Measurements from ENCODE around the gene NFKBIA.
A peak's percentile ranks its signal among the peaks of the same experiment; 100 is the strongest.

NFKBIA gene

GRCh38 chr14:35420036-35420811 lies 15.7 kb upstream of the NFKBIA start:
- Mint-ChIP-seq H3K27ac (no peak overlapping the region), H3K9me3 (peaks cover 9% of the 10 kb centered on the region), H3K27me3 (no peaks in the 10 kb centered on the region), H3K4me1 (ENCODE audit: low read depth) (peaks cover 5% of the 10 kb centered on the region), H3K36me3 (ENCODE audit: low read depth) (no peaks in the 10 kb centered on the region), H3K4me3 (no peak overlapping the region)
- intact Hi-C loops (cut with micrococcal nuclease) = loop anchor here (5.0 kb wide), 2 partner anchors 267 to 1088 kb away; no protein-coding TSS in a partner anchor

DNA sequence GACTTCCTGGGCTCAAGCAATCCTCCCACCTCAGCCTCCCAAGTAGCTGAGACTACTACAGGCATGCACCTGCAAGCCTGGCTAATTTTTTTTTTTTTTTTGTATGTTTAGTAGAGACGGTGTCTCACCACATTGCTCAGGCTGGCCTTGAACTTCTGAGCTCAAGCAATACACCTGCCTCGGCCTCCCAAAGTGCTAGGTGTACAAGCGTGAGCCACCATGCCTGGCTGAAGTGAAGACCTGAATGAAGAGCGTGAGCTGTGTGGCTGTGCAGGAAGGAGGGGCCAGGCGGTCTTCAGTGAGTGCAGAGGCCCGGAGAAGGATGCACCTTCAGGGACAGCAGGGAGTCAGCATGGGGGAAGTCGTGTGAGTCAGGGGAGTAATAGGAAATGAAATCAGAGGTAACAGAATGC lies 14.9 kb upstream of the NFKBIA start:
- H3K4me3 Mint-ChIP-seq = no peak overlapping the region
- H3K27me3 Mint-ChIP-seq = no peaks in the 10 kb centered on the region
- intact Hi-C loops (cut with micrococcal nuclease) = loop anchor here (10.0 kb wide), 1 partner anchor 375 kb away; the partner anchor contains the start of gene FAM177A1
- H3K36me3 Mint-ChIP-seq (ENCODE audit: low read depth) = no peaks in the 10 kb centered on the region
- peaks cover 7% of the 10 kb centered on the region for H3K9me3 Mint-ChIP-seq
- peaks cover 5% of the 10 kb centered on the region for H3K4me1 Mint-ChIP-seq (ENCODE audit: low read depth)
- H3K27ac Mint-ChIP-seq = no peak overlapping the region

- Mint-ChIP-seq H3K27me3 (no peaks in the 10 kb centered on the region), H3K4me1 (ENCODE audit: low read depth) (peaks cover 8% of the 10 kb centered on the region), H3K27ac (no peak overlapping the region), H3K36me3 (ENCODE audit: low read depth) (no peaks in the 10 kb centered on the region), H3K4me3 (no peak overlapping the region), H3K9me3 (no peaks in the 10 kb centered on the region)
- intact Hi-C loops (cut with micrococcal nuclease) = loop anchor here (10.0 kb wide), 1 partner anchor 373 kb away; the partner anchor contains the start of gene FAM177A1
These were observed 13.5 kb upstream of the NFKBIA start for GRCh38 chr14:35418093-35418492.

- Mint-ChIP-seq H3K36me3 (ENCODE audit: low read depth) (no peaks in the 10 kb centered on the region), H3K4me3 (no peak overlapping the region), H3K27me3 (no peaks in the 10 kb centered on the region), H3K4me1 (ENCODE audit: low read depth) (peaks cover 11% of the 10 kb centered on the region), H3K27ac (no peak overlapping the region), H3K9me3 (no peaks in the 10 kb centered on the region)
- intact Hi-C loops (cut with micrococcal nuclease) = loop anchor here (10.0 kb wide), 1 partner anchor 371 kb away; the partner anchor contains the start of gene FAM177A1
These were observed 11.7 kb upstream of the NFKBIA start for GRCh38 chr14:35416108-35416750.

DNA sequence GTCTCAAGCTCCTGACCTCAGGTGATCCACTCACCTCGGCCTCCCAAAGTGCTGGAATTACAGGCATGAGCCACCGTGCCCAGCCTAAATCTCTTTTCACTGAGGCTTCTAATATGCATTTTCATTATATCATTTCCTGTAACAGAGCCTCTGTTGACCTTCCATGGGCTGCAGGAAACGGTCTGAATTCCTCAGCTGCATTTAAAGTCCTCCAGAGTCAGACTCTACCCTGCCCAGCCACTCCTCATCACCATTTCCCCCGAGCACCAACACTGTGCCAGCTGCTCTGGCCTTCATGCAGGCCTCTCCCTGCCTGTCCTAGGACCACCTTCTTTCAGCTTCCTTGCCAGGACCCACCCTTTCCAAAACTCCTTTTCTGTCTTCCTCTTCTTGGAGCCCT lies 9.8 kb upstream of the NFKBIA start:
- Mint-ChIP-seq H3K27me3 (no peaks in the 10 kb centered on the region), H3K27ac (no peak overlapping the region), H3K4me1 (ENCODE audit: low read depth) (peaks cover 11% of the 10 kb centered on the region), H3K9me3 (no peaks in the 10 kb centered on the region), H3K4me3 (no peak overlapping the region), H3K36me3 (ENCODE audit: low read depth) (no peaks in the 10 kb centered on the region)
- intact Hi-C loops (cut with micrococcal nuclease) = loop anchor here (10.0 kb wide), 1 partner anchor 370 kb away; the partner anchor contains the start of gene FAM177A1

GRCh38 chr14:35412272-35413056 lies 7.9 kb upstream of the NFKBIA start:
- H3K4me3 Mint-ChIP-seq = no peak overlapping the region
- H3K4me1 Mint-ChIP-seq (ENCODE audit: low read depth) = peaks cover 11% of the 10 kb centered on the region

GRCh38 chr14:35410858-35411257 lies 6.3 kb upstream of the NFKBIA start:
- Mint-ChIP-seq H3K4me1 (ENCODE audit: low read depth) (peaks cover 15% of the 10 kb centered on the region), H3K9me3 (no peaks in the 10 kb centered on the region), H3K4me3 (no peak overlapping the region), H3K36me3 (ENCODE audit: low read depth) (no peaks in the 10 kb centered on the region), H3K27me3 (no peaks in the 10 kb centered on the region), H3K27ac (no peak overlapping the region)
- intact Hi-C loops (cut with micrococcal nuclease) = loop anchor here (10.0 kb wide), 1 partner anchor 366 kb away; the partner anchor contains the start of gene FAM177A1

More at GRCh38 chr14:35412272-35413056, 7.9 kb upstream of the NFKBIA start:
- H3K9me3 Mint-ChIP-seq = no peaks in the 10 kb centered on the region
- no peaks in the 10 kb centered on the region for H3K27me3 Mint-ChIP-seq
- H3K27ac Mint-ChIP-seq = peak overlapping the region; percentile 4
- no peaks in the 10 kb centered on the region for H3K36me3 Mint-ChIP-seq (ENCODE audit: low read depth)
- intact Hi-C loops (cut with micrococcal nuclease) = loop anchor here (2.0 to 10.0 kb wide), 2 partner anchors 272 to 368 kb away; partner anchors contain the start of gene FAM177A1

- Mint-ChIP-seq H3K4me3 (no peak overlapping the region), H3K9me3 (no peaks in the 10 kb centered on the region), H3K27me3 (no peaks in the 10 kb centered on the region), H3K4me1 (ENCODE audit: low read depth) (peaks cover 21% of the 10 kb centered on the region), H3K27ac (no peak overlapping the region), H3K36me3 (ENCODE audit: low read depth) (peaks cover 4% of the 10 kb centered on the region)
- intact Hi-C loops (cut with micrococcal nuclease) = loop anchor here (5.0 kb wide), 1 partner anchor 287 kb away; the partner anchor contains the start of genes PPP2R3C and PRORP
These were observed 5.0 kb upstream of the NFKBIA start for GRCh38 chr14:35409595-35409994.

GRCh38 chr14:35408026-35408425 lies 3.5 kb upstream of the NFKBIA start:
- Mint-ChIP-seq H3K27me3 (no peaks in the 10 kb centered on the region), H3K27ac (no peak overlapping the region), H3K36me3 (ENCODE audit: low read depth) (peaks cover 20% of the 10 kb centered on the region), H3K4me3 (no peak overlapping the region), H3K9me3 (no peaks in the 10 kb centered on the region), H3K4me1 (ENCODE audit: low read depth) (peaks cover 19% of the 10 kb centered on the region)
- intact Hi-C loops (cut with micrococcal nuclease) = loop anchor here (5.0 kb wide), 1 partner anchor 286 kb away; the partner anchor contains the start of genes PPP2R3C and PRORP

GRCh38 chr14:35407306-35407630 lies 2.7 kb upstream of the NFKBIA start:
- no peak overlapping the region for H3K27ac Mint-ChIP-seq
- no peaks in the 10 kb centered on the region for H3K27me3 Mint-ChIP-seq

GRCh38 chr14:35406506-35407305 lies 2.2 kb upstream of the NFKBIA start:
- intact Hi-C loops (cut with micrococcal nuclease) = loop anchor here (1.0 to 5.0 kb wide), 2 partner anchors 177 to 284 kb away; partner anchors contain the start of genes PPP2R3C and PRORP
- Mint-ChIP-seq H3K4me1 (ENCODE audit: low read depth) (peaks cover 24% of the 10 kb centered on the region), H3K36me3 (ENCODE audit: low read depth) (peaks cover 33% of the 10 kb centered on the region), H3K4me3 (peak overlapping the region; percentile 13), H3K27ac (peak overlapping the region; percentile 100), H3K9me3 (no peaks in the 10 kb centered on the region), H3K27me3 (no peaks in the 10 kb centered on the region)

More at GRCh38 chr14:35407306-35407630, 2.7 kb upstream of the NFKBIA start:
- Mint-ChIP-seq H3K36me3 (ENCODE audit: low read depth) (peaks cover 28% of the 10 kb centered on the region), H3K9me3 (no peaks in the 10 kb centered on the region), H3K4me3 (no peak overlapping the region), H3K4me1 (ENCODE audit: low read depth) (peaks cover 24% of the 10 kb centered on the region)
- intact Hi-C loops (cut with micrococcal nuclease) = loop anchor here (1.0 to 5.0 kb wide), 2 partner anchors 178 to 285 kb away; partner anchors contain the start of genes PPP2R3C and PRORP

DNA sequence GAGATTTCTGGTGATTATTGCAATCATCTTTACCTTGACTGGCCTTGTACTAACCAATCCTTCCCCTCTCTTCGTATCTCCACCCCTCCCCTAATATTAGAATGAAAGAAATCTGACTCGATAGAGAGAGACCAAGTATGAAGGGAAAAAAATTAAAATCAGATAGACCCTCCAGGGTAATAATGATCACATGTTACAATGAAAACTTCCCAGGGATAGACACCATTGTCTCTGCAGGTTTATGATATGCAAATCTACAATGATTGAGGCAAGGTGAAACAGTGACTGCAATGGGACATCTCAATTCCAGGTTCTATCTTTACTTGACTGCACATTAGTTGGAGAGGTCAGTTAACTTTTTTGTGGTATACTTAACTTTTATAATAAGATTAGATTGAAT lies 1.5 kb upstream of the NFKBIA start:
- intact Hi-C loops (cut with micrococcal nuclease) = loop anchor here (5.0 kb wide), 1 partner anchor 284 kb away; the partner anchor contains the start of genes PPP2R3C and PRORP
- peak overlapping the region; percentile 99 for H3K4me3 Mint-ChIP-seq
- H3K36me3 Mint-ChIP-seq (ENCODE audit: low read depth) = peaks cover 40% of the 10 kb centered on the region
- no peaks in the 10 kb centered on the region for H3K27me3 Mint-ChIP-seq
- H3K9me3 Mint-ChIP-seq = no peaks in the 10 kb centered on the region
- peak overlapping the region; percentile 100 for H3K27ac Mint-ChIP-seq
- H3K4me1 Mint-ChIP-seq (ENCODE audit: low read depth) = peaks cover 25% of the 10 kb centered on the region

All from dendritic cell treated with granulocyte-macrophage colony-stimulating factor and Interleukin-4, amounts not matched to agents 40 ng/mL and 50 ng/mL, for 4 days (primary cell).